Fibroblast of the conjunctiva (primary cell): ENCODE results near the gene SLC27A4.
A peak's percentile ranks its signal among the peaks of the same experiment; 100 is the strongest.

Source experiments
- DNase-seq: peaks from one replicate; pipeline ENCODE4 v3.0.0-alpha.2; 2010; ENCODE audit warnings: low read depth

The SLC27A4 gene

GRCh38 chr9:128339761-128340690 is at the start of gene SLC27A4:
TSS of gene SLC27A4 (plus strand) at chr9:128340527. CDS start at chr9:128343133, 2,606 bp downstream.
- peak; percentile 49 for DNase-seq

GRCh38 chr9:128292009-128292408 is 48.3 kb upstream of the SLC27A4 start:
- no peak for DNase-seq

- DNase-seq, result no peak
Observed at GRCh38 chr9:128293091-128293490, 47.2 kb upstream of the SLC27A4 start.

GRCh38 chr9:128294142-128294541 is 46.2 kb upstream of the SLC27A4 start:
- no peak for DNase-seq

GRCh38 chr9:128296340-128297220 is 43.7 kb upstream of the SLC27A4 start:
- DNase-seq, result no peak

- DNase-seq, result no peak
Observed at GRCh38 chr9:128297221-128297773, 43.0 kb upstream of the SLC27A4 start.

GRCh38 chr9:128298535-128299482 is 41.5 kb upstream of the SLC27A4 start:
- DNase-seq, result no peak

GRCh38 chr9:128304136-128304970 is 36.0 kb upstream of the SLC27A4 start:
- no peak for DNase-seq

- DNase-seq, result no peak
Observed at GRCh38 chr9:128304971-128305288, 35.4 kb upstream of the SLC27A4 start.

- no peak for DNase-seq
Observed at GRCh38 chr9:128309551-128309950, 30.8 kb upstream of the SLC27A4 start.

- no peak for DNase-seq
Observed at GRCh38 chr9:128310461-128310860, 29.9 kb upstream of the SLC27A4 start.

- DNase-seq, result no peak
Observed at GRCh38 chr9:128314697-128315096, 25.6 kb upstream of the SLC27A4 start.

- DNase-seq, result no peak
Observed at GRCh38 chr9:128316421-128316820, 23.9 kb upstream of the SLC27A4 start.

GRCh38 chr9:128317629-128318028 is 22.7 kb upstream of the SLC27A4 start:
- DNase-seq, result no peak

- DNase-seq, result no peak
Observed at GRCh38 chr9:128321343-128321742, 19.0 kb upstream of the SLC27A4 start.

- DNase-seq, result no peak
Observed at GRCh38 chr9:128321879-128322403, 18.4 kb upstream of the SLC27A4 start.

- DNase-seq, result peak; percentile 78
Observed at GRCh38 chr9:128322404-128323211, 17.7 kb upstream of the SLC27A4 start, which contains the start of the genes COQ4 and TRUB2. TSS of gene COQ4 (plus strand) at chr9:128322839. CDS start at chr9:128322859, 20 bp downstream. TSS of gene TRUB2 (minus strand) at chr9:128322447. CDS start at chr9:128322408, 39 bp downstream.

GRCh38 chr9:128323212-128323730 is 17.1 kb upstream of the SLC27A4 start:
- DNase-seq, result no peak

- no peak for DNase-seq
Observed at GRCh38 chr9:128323791-128324190, 16.5 kb upstream of the SLC27A4 start.
